ENCODE data around the gene TMEM30A. TPM values are rescaled to one million over a fixed set of nuclear protein-coding genes. Genes with fewer than 3 reads are reported as not detected.

Gene TMEM30A
- total RNA-seq, 2 donors from 2014 or later: 55.2 to 82.8 TPM

DNA sequence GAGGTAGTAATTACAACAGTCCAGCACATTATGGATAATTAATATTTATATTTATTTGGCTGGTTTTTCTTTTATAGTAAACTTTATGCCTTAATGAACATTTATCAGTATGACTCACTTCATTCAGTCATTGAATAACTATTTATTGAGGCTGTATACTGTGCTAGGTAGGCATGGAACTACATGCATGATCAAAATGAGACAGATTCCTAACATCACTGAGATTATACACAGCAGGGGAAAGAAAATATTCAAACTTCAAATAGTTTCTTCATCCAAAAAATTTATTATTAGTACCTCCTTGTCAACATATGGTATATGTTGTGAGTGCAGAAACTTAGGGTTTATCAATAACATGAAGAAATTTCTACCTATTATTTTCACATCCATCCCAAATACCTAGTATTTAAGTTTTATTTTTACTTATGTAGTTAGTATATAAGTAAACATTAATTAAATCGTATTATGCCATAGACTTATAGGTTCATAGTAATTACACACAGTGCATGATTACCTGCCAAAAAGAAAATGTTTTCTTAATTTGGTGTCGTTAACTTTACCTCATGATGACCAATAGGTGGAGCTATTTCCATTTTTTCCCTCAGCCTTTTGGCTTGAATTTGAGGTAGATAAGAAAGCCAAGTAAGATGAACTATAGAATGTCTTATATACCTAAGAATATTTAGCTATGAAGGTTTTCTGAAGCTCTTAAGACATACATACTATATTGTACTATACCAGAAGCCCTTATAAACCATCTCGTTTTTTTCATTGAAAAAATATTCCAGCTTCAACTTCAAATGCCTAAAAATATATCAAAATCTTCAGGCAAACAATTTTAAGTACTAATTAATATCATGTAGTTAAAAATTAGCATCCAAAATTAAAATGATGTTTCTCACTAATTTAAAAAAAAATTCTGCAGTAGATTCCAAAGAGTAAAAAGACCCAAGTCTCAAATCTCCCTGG lies 12.5 kb upstream of the TMEM30A start:
- intact Hi-C loops (cut with DNase I): loop anchor here (1.0 to 10.0 kb wide), 2 partner anchors 218 to 229 kb away; no protein-coding TSS in a partner anchor
- peak in 1 of 2 donors; percentile 33 for ATAC-seq
- DNase-seq: no peak

DNA sequence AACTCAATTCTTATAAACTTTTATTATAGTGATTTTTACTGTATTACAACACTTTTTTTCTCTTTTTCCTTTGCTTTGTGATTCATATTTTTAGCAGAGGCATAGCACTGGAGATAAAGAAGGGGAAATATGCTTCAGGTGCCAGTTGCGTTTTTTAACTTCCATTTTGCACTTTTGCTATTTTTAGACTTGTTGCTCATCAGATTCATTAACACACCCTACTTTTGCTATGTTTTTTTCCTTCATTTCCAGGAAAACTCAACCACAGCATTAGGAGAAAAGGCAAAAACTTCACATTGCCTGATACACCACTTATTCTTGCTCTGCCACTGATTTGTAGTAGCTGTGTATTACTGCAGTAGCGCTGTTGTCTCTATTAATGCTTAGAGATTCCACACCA lies 8.0 kb upstream of the TMEM30A start:
- intact Hi-C loops (cut with DNase I): loop anchor here in 1 of 2 donors (10.0 kb wide), 1 partner anchor 222 kb away; no protein-coding TSS in a partner anchor
- ATAC-seq (peak; percentile 38 to 64), DNase-seq (no peak)

DNA sequence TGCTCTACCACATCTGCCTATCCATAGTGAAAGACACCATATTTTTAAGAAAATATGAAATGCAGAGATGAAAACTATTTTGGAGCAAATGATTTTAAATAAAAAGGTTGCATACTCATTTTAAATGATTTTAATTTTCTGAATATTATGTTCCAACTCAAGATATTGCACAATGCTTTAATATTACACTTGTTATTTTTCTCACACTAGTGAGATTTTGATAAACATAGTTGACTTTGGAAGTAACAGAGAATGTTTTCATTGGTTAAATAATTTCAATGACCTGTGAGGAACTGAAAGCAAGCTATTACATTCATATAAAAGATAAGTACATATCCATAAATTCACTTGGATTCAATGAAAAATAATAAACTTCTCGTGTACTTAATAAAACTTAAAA lies 7.2 kb upstream of the TMEM30A start:
- no peak for DNase-seq
- no peak for ATAC-seq
- intact Hi-C loops (cut with DNase I): loop anchor here in 1 of 2 donors (10.0 kb wide), 1 partner anchor 223 kb away; no protein-coding TSS in a partner anchor

DNA sequence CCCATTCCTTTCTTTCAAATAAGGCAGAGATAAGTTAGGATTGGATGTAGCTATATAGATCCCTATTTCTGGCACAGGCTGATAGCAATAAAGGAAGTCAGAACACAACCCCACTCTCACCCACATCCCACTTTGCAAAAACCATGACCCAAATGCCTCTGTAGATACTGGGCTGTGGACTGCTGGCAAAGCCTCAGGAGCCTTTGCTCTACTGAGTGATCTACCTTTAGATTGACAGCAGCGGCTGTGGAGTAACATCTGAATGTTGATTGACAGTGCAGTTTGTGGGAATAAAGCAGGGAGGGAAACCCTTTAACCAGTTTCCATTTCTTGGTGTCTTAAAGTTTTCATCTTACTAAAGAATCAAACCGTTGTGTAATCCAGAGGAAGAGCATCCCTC lies 6.7 kb upstream of the TMEM30A start:
- peak in 1 of 2 donors; percentile 25 for ATAC-seq

DNA sequence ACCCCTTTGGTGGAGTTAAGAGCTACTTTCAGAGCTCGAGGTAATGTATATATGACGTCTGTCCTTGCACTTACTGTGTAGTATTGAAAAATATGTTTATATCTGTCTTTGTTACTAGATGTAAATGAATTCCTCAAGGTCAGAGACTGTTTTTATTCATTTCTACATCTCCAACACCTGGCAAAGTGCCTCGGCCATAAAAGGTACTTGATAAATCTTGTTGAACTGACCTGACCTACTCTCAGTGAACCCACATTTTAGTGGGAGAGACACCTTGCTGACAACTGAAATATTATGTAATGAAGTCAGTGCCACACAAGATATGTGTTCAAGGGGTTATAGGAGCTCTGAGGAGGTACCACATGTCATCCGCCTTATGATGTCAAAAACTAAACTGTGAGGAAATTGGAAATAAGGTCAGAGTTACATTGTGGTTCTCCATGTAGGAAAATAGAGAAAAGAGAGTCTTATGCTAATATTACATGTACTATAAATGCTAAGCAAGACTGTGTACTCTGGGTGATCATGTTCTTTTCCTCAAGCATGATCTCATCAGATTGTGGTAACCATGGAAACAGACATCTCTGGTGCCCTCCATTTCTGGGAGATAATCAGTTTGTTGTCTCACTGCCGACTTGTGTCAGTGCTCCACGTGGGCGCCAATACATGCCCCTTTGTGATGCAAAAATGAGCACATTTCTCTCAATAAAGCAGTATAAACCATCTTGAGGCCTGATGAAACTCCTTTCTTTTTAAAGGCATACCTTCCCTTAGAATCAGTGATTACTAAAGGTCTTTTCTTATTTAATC lies 5.7 kb upstream of the TMEM30A start:
- peak in 1 of 2 donors; percentile 18 for ATAC-seq
- DNase-seq: no peak
- intact Hi-C loops (cut with DNase I): loop anchor here in 1 of 2 donors (10.0 kb wide), 1 partner anchor 224 kb away; no protein-coding TSS in a partner anchor

More for the DNA sequence above, 6.7 kb upstream of the TMEM30A start:
- DNase-seq: no peak
- intact Hi-C loops (cut with DNase I): loop anchor here in 1 of 2 donors (10.0 kb wide), 1 partner anchor 223 kb away; no protein-coding TSS in a partner anchor

DNA sequence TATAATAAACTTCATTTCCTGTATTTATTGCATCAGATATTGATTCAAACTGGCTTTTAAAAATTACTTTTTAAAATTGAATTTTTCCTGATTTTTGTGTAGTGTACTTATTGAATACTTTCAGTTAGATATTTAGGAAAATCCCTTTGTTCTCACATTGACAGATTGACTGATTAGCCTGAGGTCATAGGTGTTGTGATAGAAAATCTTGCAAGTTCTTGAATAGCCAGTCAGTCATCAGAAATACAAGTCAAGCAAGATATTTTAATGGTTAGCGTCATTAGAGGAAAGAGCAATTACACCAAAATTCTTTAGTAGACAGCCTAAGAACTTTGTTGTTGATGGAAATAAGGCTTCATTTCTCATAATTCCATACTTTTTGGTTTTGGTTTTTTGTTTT lies 3.4 kb upstream of the TMEM30A start:
- intact Hi-C loops (cut with DNase I): no loop called here
- DNase-seq (no peak), ATAC-seq (no peak)

DNA sequence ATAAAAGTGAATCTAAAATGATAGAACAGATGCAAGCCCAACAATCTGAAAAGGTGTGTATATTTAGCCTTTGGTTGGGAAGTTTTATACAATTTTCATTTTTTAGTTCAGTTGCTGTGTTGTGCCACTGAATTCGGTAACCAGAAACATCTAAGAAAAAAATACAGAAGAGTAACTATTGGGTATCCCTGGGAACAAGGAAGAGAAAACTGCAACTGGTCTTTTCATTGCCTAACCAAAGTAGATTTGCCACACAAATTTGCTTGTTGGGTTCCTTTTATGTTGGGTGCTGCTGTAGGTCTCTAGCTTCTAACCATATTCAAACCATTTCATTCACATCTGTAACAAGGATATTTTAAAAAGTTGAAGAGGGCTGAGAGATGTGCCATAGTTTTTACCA lies 2.8 kb upstream of the TMEM30A start:
- intact Hi-C loops (cut with DNase I): no loop called here
- ATAC-seq (no peak), DNase-seq (no peak)

DNA sequence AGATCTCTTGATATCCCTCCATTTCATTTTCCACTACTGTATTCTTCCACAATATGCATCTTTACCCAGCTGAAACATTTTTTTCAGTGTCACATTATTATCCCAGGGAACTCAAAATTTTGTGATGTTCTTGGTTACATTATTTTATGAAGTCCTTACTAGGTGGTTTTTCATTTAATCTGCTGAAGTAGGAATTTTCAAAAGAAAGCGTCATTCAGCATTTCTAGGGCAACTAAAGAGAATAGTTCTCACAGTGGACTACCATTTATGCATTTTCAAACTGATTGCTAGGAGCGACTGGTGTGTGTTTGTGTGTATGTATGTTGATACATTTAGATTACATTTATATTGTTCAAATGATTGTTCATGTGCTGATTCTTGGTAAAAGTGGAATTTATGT lies 2.4 kb upstream of the TMEM30A start:
- intact Hi-C loops (cut with DNase I): no loop called here
- ATAC-seq (no peak), DNase-seq (no peak)

DNA sequence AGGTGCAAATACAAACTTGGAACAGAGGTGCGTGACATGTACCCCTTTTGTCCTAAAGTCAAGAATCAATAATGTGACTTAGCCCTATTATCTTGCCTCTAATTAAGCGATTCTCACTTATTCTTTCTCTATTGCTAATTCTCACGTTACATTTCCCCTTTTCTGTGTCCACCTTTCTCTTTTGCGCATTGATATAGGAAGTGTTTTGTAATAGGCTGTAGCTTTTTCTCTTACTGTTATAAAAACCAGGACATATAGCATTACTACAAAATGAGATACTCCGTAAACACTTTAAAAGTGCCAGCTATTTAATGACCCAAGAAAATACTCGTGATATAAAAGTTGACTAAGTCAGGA lies 669 bp upstream of the TMEM30A start:
- intact Hi-C loops (cut with DNase I): no loop called here
- DNase-seq (no peak), ATAC-seq (no peak)

DNA sequence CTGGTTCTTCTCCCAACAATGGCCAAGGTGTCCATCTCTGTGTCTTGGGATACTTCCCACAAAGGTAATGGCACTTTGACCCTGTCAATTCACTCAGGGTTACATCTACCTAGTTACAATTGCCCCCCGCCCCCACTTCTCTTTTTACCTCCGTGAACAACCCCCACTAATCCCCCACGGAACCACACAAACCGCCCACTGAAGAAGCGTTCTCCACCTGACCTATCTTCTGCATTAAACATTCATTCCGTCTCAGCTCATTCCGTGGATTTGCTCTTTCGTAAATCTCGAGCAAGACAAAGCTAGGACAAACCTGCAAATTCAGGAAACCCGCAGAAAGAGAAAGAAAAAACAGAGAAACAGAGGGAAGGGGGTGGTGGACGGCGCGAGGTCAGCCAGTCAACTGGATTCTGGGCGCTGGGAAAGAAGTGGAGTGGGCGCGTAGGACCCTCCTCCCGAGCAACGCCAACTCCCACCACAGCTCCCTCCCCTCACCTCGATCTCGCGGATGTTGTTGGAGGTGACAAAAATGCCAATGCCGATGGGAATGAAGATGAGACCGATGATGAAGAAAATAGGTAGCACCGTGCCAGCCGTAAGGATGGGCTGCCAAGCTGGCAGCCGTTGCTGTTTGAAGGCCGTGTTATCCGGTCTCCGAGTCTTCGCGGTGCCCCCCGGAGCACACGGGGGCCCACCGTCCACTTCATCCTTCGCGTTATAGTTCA lies 523 bp downstream of the TMEM30A start:
- intact Hi-C loops (cut with DNase I): no loop called here
- DNase-seq: no peak
- peak; percentile 42 to 43 for ATAC-seq

DNA sequence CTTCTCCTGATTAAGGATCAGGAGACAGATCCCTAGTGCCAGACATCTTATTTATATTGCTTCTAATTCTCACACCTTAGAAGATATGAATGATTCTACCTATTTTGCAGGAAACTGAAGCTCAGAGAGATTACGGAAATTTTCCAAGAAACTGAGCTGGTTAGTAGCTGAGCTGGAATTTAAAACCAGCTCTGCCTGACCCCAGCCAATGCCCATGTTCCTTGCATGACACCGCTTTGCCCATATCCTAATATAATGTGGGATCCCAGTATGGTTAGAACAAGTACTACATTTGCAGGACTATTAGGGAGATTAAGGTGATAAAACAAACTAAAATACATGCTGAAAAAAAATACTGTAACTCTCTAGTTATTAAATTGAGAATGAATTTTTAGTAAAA lies 1.9 kb downstream of the TMEM30A start:
- ATAC-seq (no peak), DNase-seq (no peak)
- intact Hi-C loops (cut with DNase I): no loop called here

DNA sequence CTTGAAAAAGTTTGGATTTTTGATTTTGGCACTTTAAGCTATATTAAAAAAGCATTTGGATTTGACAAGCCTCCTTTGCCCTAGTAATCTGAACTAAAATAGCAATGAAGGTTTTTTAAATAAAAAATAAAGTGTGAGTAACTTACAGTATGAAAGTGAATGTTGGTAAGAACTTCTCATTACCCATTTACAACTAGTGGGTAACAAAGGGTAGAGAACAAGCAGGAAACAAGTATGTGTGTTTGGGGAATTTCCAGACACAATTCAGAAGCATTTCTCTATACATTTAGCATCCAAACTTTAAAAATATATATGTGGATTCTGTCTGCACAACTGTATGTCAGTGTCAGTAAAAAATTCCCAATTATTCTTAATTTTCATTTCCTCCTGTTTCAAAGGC lies 2.9 kb downstream of the TMEM30A start:
- DNase-seq (no peak), ATAC-seq (no peak)
- intact Hi-C loops (cut with DNase I): no loop called here

DNA sequence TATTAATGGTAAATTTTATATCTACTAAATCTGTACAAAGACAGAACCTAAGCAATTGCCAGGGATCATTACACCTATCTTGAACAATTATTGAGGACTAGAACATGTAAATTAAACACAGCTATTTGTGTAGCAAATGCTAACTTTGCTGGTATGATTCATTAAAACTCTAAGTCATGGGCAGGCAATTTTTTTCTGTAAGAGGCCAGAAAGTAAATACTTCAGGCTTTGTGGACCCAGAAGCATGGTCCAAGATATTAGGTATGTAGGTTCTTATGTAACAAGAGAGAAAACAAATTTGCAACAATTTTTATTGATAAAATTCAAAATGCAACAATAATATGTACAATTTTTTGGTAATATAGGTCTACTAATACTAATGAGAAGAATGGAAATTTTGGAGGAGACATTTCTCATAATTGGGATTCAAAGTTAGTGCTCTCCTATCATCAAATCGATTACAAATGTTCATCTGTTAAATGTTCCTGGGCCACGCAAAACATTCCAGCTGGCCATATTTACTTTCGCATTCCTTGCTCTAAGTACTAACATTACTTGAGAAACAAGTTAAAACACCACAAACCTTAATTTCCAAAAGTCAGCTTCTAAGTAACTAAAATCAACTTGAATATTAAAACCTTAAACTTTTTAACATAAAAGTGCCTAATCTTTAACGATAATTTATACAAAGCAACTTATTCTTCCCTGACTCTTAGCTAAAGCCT lies 4.3 kb downstream of the TMEM30A start:
- intact Hi-C loops (cut with DNase I): no loop called here
- no peak for ATAC-seq
- no peak for DNase-seq

DNA sequence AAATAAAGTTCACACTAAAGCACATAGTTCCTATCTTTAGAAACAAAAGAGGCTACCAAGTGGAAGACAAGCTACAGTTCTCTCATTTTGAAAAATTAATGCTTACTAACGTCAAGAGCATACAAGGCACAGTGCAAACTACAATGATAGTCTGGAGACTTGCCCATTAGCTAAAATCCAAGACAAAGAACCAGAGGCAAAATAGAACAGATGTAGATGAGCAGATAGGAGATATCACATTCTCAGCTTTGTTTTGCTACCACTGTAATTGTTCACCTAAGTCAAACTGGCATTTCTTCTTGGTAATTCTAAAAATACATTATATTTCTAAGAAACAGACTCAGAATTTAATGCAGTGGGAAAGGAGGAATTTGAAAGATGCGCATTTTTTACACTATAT lies 5.2 kb downstream of the TMEM30A start:
- DNase-seq (no peak), ATAC-seq (no peak)
- intact Hi-C loops (cut with DNase I): no loop called here

DNA sequence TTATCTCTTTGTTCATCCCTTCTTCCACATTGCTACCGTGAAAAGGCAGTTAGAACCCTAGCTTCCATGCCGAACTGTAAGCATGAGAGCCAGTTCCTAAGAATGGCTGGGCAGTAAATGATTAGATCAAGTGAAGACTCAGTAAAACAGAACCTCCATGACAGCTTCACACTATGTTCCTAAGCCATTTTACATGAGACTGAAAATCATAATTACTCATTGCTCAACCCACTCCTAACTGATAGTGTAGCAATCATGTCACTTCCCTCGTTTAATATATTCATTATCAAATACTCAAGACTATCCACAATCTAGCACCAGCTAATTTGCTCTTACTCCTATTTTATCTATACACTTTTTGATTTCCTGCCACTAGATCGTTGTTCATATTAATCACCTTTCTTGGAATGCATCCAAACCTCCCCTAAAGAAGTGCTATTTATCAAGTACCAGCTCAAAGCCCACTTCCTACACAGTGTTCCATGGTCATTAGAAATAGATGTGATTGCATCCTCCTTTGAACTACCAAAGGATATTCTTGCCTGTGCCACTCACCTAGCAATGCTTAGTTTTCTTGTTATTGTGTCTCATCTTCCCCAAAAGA lies 6.0 kb downstream of the TMEM30A start:
- intact Hi-C loops (cut with DNase I): no loop called here
- DNase-seq (no peak), ATAC-seq (peak in 1 of 2 donors; percentile 34)

DNA sequence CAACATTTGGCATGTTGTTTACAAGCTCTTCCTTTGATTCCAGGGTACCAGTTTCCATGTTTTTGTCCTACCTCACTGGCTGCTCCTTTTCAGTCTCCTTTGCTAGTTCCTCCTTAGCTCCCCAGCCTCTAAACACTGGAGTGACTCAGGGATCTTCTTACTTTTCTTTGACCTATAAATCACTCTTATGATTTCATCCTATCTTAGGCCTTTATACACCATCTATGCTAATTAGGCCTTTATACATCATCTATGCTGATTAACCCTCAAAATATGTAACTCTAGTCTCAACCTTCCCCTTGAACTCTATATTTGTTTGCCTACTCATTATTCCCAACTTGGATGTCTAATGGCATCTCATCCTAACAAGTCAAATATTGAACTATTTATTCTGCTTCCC lies 9.5 kb downstream of the TMEM30A start:
- no peak for DNase-seq
- intact Hi-C loops (cut with DNase I): no loop called here
- peak in 1 of 2 donors; percentile 33 for ATAC-seq

DNA sequence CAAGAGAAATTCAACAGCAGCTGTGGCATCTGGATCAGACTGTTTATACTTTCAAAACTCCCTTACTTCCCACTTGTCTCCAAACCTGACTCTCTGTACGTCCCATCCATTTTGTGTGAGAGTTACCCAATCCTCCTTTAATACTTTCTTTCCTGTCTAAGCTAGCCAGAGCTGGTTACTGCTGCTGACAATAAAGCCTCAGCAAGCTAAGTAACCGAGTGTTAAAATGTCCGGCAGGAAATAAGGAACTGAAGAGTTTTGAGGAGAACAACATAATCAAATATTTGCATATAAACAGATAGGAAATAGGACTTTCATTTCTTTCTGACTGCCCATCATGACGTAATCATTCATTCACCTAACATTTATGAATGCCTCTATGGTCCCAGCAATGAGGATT lies 11.6 kb downstream of the TMEM30A start:
- DNase-seq (no peak), ATAC-seq (no peak)
- intact Hi-C loops (cut with DNase I): no loop called here

DNA sequence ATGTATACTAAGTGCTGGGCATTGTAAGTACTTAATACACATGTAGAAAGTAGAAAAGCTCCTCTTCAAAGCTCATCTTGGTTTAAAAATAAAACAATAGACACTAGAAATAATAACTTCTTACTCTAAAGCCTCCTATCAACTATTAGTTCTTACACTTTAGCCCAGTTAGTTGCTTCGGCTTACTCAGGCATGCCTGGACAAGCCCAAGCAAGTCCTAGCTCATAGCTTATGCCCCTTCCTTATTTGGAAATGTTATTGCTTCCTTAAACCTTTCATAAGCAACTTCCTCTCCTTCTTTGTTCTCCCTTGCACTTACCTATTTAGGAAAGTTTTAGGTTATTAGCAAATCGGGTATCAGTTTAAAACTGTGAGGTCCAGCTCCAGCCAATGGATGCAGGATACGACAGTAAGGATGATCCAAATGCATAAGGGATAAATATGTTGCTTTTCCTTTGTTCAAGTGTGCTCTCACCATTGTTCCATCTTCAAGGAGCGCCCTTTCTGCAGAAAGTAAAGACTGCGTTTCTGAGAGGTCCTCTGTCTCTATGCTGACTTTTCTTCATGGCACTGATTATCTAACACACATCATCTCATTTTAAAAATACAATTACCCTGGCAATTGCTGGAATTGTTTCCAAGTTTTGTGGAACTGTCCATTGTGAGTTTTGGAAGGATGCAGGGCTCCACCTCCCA lies 12.3 kb downstream of the TMEM30A start:
- intact Hi-C loops (cut with DNase I): no loop called here
- DNase-seq (no peak), ATAC-seq (no peak)
